CD4-positive, alpha-beta T cell treated with Interleukin-12 subunit alpha and Interleukin-12 subunit beta, for 1 hour (primary cell): Measurements from ENCODE around the gene CIDEB.

Experiments used
- DNase-seq: peaks from one replicate; pipeline ENCODE4 v3.0.0-alpha.2; 2020

CIDEB gene

GRCh38 chr14:24311837-24312615 lies 4.2 kb upstream of the CIDEB start:
- peak; percentile 29 for DNase-seq

GRCh38 chr14:24310646-24311604 lies 3.1 kb upstream of the CIDEB start, which contains the start of gene LTB4R:
Gene LTB4R (plus strand): TSS chr14:24311502. CDS start chr14:24315652, 4,150 bp downstream.
- DNase-seq, result peak; percentile 77

GRCh38 chr14:24310265-24310645 lies 2.5 kb upstream of the CIDEB start:
- DNase-seq, result no peak

GRCh38 chr14:24309538-24310264 lies 1.9 kb upstream of the CIDEB start, which contains the start of gene LTB4R2:
Gene LTB4R2 (plus strand): TSS chr14:24310140. CDS start chr14:24310665, 525 bp downstream.
- no peak for DNase-seq

- DNase-seq, result no peak
Measured at GRCh38 chr14:24308342-24309124, 756 bp upstream of the CIDEB start.

GRCh38 chr14:24307156-24307574 lies 612 bp downstream of the CIDEB start:
- no peak for DNase-seq

GRCh38 chr14:24304019-24304387 lies 3.8 kb downstream of the CIDEB start:
- no peak for DNase-seq

- no peak for DNase-seq
Measured at GRCh38 chr14:24300326-24300980, 7.3 kb downstream of the CIDEB start.

- peak; percentile 92 for DNase-seq
Measured at GRCh38 chr14:24299255-24300191, 8.3 kb downstream of the CIDEB start, which contains the start of the genes DHRS1 and NOP9. Gene DHRS1 (minus strand): TSS chr14:24299780. CDS start chr14:24299106, 674 bp downstream. Gene NOP9 (plus strand): TSS chr14:24299850. CDS start chr14:24299955, 105 bp downstream.

GRCh38 chr14:24298892-24299254 lies 8.9 kb downstream of the CIDEB start:
- DNase-seq, result peak; percentile 18

- DNase-seq, result peak; percentile 22
Measured at GRCh38 chr14:24297190-24297964, 10.4 kb downstream of the CIDEB start.

- DNase-seq, result peak; percentile 82
Measured at GRCh38 chr14:24296341-24297157, 11.2 kb downstream of the CIDEB start.

GRCh38 chr14:24293525-24293924 lies 14.3 kb downstream of the CIDEB start:
- no peak for DNase-seq

- DNase-seq, result no peak
Measured at GRCh38 chr14:24292118-24292807, 15.5 kb downstream of the CIDEB start.

- no peak for DNase-seq
Measured at GRCh38 chr14:24291446-24292117, 16.2 kb downstream of the CIDEB start.

- no peak for DNase-seq
Measured at GRCh38 chr14:24290746-24291145, 17.0 kb downstream of the CIDEB start.

GRCh38 chr14:24289649-24290280 lies 18.0 kb downstream of the CIDEB start:
- no peak for DNase-seq
